PFSK-1 (cell line): ENCODE measurements around the gene TEX52.

Source experiments
- FOXP2 ChIP-seq: optimal IDR thresholded peaks from 2 replicates; pipeline ENCODE3; 2011; ENCODE audit warnings: borderline replicate concordance, control low read depth, inconsistent platforms; ENCODE audit not compliant: insufficient read depth; ENCODE audit errors: extremely low read length, extremely low read depth
- POLR2AphosphoS5 ChIP-seq: IDR thresholded peaks from 2 replicates; pipeline ENCODE4 v1.6.1; 2012; ENCODE audit warnings: low read depth, mild to moderate bottlenecking, control low read depth, low read length, moderate library complexity
- SIN3A ChIP-seq: IDR thresholded peaks from 2 replicates; pipeline ENCODE4 v1.6.1; 2012; ENCODE audit warnings: mild to moderate bottlenecking, low read length, moderate library complexity, borderline replicate concordance; ENCODE audit not compliant: insufficient read depth
- TAF1 ChIP-seq: IDR thresholded peaks from 2 replicates; pipeline ENCODE4 v1.6.1; 2012; ENCODE audit warnings: low read length, control low read depth, borderline replicate concordance; ENCODE audit not compliant: insufficient read depth
- TF ChIP-seq, protein P1 (sequence below), 2 experiments: IDR thresholded peaks; 2 replicates each; pipeline versions ENCODE4 v1.6.1 to v1.8.0; 2011 to 2012; ENCODE audit warnings: low read depth in 2 of 2, low read length in 2 of 2, control low read depth in 1 of 2, inconsistent platforms in 1 of 2, mild to moderate bottlenecking in 1 of 2, moderate library complexity in 1 of 2; ENCODE audit not compliant: insufficient read depth in 1 of 2

TEX52 gene

DNA sequence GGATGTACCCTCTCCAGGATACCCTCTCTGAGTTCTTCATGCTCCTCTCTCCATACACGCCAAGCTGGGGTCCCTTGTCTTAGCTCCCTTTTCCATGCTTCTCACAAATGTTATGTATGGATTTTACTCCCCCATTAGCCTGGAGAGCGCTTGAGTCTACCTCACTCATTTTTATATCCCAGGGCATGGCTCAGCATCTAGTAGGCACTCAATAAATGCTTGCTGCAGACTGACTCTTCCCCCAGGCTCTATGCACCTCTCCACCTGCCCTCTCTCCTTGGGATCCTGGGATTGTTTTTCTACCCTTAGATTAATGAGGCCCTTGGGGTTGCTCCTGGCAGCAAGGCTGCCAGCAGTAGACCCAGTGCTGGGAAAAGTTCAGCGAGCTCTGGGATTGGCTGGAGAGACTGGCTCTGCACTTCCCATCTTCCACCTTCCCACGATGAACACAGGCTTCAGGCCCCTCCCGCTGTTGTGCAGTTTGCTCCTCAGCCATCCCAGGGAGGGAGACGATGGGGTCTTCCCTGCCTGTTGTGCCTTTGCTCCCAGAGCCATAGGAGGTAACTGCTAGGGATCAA is 24.2 kb downstream of the TEX52 start:
- TF ChIP-seq SIN3A (no peak), POLR2AphosphoS5 (no peak), TAF1 (no peak), FOXP2 (no peak)
- TF ChIP-seq, protein P1, sequence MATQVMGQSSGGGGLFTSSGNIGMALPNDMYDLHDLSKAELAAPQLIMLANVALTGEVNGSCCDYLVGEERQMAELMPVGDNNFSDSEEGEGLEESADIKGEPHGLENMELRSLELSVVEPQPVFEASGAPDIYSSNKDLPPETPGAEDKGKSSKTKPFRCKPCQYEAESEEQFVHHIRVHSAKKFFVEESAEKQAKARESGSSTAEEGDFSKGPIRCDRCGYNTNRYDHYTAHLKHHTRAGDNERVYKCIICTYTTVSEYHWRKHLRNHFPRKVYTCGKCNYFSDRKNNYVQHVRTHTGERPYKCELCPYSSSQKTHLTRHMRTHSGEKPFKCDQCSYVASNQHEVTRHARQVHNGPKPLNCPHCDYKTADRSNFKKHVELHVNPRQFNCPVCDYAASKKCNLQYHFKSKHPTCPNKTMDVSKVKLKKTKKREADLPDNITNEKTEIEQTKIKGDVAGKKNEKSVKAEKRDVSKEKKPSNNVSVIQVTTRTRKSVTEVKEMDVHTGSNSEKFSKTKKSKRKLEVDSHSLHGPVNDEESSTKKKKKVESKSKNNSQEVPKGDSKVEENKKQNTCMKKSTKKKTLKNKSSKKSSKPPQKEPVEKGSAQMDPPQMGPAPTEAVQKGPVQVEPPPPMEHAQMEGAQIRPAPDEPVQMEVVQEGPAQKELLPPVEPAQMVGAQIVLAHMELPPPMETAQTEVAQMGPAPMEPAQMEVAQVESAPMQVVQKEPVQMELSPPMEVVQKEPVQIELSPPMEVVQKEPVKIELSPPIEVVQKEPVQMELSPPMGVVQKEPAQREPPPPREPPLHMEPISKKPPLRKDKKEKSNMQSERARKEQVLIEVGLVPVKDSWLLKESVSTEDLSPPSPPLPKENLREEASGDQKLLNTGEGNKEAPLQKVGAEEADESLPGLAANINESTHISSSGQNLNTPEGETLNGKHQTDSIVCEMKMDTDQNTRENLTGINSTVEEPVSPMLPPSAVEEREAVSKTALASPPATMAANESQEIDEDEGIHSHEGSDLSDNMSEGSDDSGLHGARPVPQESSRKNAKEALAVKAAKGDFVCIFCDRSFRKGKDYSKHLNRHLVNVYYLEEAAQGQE (IDR thresholded peaks at IDR 0.05; ENCODE audit: insufficient read depth in 1 of 2, low read depth in 2 of 2, low read length in 2 of 2) = no peak

DNA sequence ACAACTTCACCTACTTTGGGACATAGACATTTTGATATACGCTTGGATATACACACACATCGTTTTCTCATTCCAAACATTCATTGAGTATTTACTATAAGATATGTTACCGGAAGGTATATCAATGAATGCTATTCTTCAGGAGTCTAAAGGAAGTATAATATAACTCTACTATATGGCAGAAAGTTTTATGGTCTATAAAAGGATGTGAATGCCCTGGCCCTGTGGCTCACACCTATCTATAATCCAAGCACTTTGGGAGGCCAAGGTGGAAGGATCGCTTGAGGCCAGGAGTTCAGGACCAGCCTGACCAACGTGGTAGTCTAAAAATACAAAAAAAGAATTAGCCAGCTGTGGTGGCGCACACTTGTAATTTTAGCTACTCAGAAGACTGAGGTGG is 27.6 kb downstream of the TEX52 start:
- TF ChIP-seq TAF1 = no peak
- TF ChIP-seq SIN3A = no peak
- TF ChIP-seq, protein P1 (IDR thresholded peaks at IDR 0.05; ENCODE audit: insufficient read depth in 1 of 2, low read depth in 2 of 2, low read length in 2 of 2) = no peak
- TF ChIP-seq FOXP2 = no peak
- no peak for TF ChIP-seq POLR2AphosphoS5

- no peak for TF ChIP-seq SIN3A
Observed at GRCh38 chr12:2826721-2827515, 29.9 kb downstream of the TEX52 start.

- no peak for TF ChIP-seq POLR2AphosphoS5
Observed at GRCh38 chr12:2826036-2826435, 30.8 kb downstream of the TEX52 start.

DNA sequence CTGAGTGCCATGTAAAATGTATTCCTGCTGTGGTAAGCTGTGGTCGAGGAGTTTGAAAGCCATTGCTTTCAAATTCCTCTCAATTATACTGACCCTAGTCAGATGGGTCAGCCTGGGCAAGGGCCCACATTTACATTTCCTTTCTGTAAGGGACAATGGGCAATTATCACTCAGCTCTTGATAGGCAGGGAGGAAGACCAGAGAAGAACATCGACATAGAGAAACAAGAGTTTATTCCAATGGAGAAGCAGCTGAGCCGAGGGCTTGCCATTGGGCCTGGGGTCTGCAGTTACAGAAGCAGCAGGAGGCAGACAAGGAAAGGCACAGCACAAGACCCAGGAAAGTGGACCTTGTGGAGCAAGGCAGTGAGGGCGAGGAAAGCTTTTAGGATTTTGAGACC is 31.7 kb downstream of the TEX52 start:
- TF ChIP-seq SIN3A (no peak), FOXP2 (no peak), TAF1 (no peak), POLR2AphosphoS5 (no peak)
- TF ChIP-seq, protein P1 (IDR thresholded peaks at IDR 0.05; ENCODE audit: insufficient read depth in 1 of 2, low read depth in 2 of 2, low read length in 2 of 2) = no peak

GRCh38 chr12:2824541-2824940 is 32.3 kb downstream of the TEX52 start:
- no peak for TF ChIP-seq SIN3A
- TF ChIP-seq, protein P1 (IDR thresholded peaks at IDR 0.05; ENCODE audit: insufficient read depth in 1 of 2, low read depth in 2 of 2, low read length in 2 of 2) = no peak
